Measurements from ENCODE around the gene HBP1.

HBP1 gene

GRCh38 chr7:107180378-107180777 is 11.6 kb downstream of the HBP1 start:
- H3K4me3 ChIP-seq (ENCODE audit: low read length in 2 of 2): no peak overlapping the region

GRCh38 chr7:107181172-107181571 is 12.4 kb downstream of the HBP1 start:
- Histone ChIP-seq H3K27ac (ENCODE audit: low read depth in 2 of 2, low read length in 2 of 2) (no peak overlapping the region), H3K9me3 (ENCODE audit: control insufficient read depth in 2 of 2, low read length in 2 of 2) (no peaks in the 10 kb centered on the region), H3K9ac (ENCODE audit: low read depth in 1 of 2, low read length in 2 of 2) (no peak overlapping the region), H3K4me1 (ENCODE audit: control insufficient read depth in 2 of 2, insufficient read depth in 2 of 2, low read length in 2 of 2) (peaks cover 4 to 12% of the 10 kb centered on the region in 2 donors), H3K27me3 (ENCODE audit: control insufficient read depth in 2 of 2, insufficient read depth in 2 of 2, low read length in 2 of 2) (no peaks in the 10 kb centered on the region), H3K4me3 (ENCODE audit: low read length in 2 of 2) (no peak overlapping the region), H3K36me3 (ENCODE audit: control insufficient read depth in 2 of 2, insufficient read depth in 2 of 2, low read length in 2 of 2) (peaks cover 26 to 35% of the 10 kb centered on the region in 2 donors)

More at GRCh38 chr7:107180378-107180777, 11.6 kb downstream of the HBP1 start:
- Histone ChIP-seq H3K36me3 (ENCODE audit: control insufficient read depth in 2 of 2, insufficient read depth in 2 of 2, low read length in 2 of 2) (peaks cover 26 to 28% of the 10 kb centered on the region in 2 donors), H3K9me3 (ENCODE audit: control insufficient read depth in 2 of 2, low read length in 2 of 2) (no peaks in the 10 kb centered on the region), H3K4me1 (ENCODE audit: control insufficient read depth in 2 of 2, insufficient read depth in 2 of 2, low read length in 2 of 2) (peaks cover 4 to 12% of the 10 kb centered on the region in 2 donors), H3K27ac (ENCODE audit: low read depth in 2 of 2, low read length in 2 of 2) (no peak overlapping the region), H3K9ac (ENCODE audit: low read depth in 1 of 2, low read length in 2 of 2) (no peak overlapping the region), H3K27me3 (ENCODE audit: control insufficient read depth in 2 of 2, insufficient read depth in 2 of 2, low read length in 2 of 2) (no peaks in the 10 kb centered on the region)

GRCh38 chr7:107185716-107186115 is 16.9 kb downstream of the HBP1 start:
- Histone ChIP-seq H3K4me3 (ENCODE audit: low read length in 2 of 2) (no peak overlapping the region), H3K27ac (ENCODE audit: low read depth in 2 of 2, low read length in 2 of 2) (no peak overlapping the region), H3K36me3 (ENCODE audit: control insufficient read depth in 2 of 2, insufficient read depth in 2 of 2, low read length in 2 of 2) (peaks cover 49 to 65% of the 10 kb centered on the region in 2 donors), H3K4me1 (ENCODE audit: control insufficient read depth in 2 of 2, insufficient read depth in 2 of 2, low read length in 2 of 2) (peaks cover 0 to under 1% of the 10 kb centered on the region in 2 donors), H3K27me3 (ENCODE audit: control insufficient read depth in 2 of 2, insufficient read depth in 2 of 2, low read length in 2 of 2) (no peaks in the 10 kb centered on the region), H3K9ac (ENCODE audit: low read depth in 1 of 2, low read length in 2 of 2) (no peak overlapping the region), H3K9me3 (ENCODE audit: control insufficient read depth in 2 of 2, low read length in 2 of 2) (no peaks in the 10 kb centered on the region)

- Histone ChIP-seq H3K27ac (ENCODE audit: low read depth in 2 of 2, low read length in 2 of 2) (no peak overlapping the region), H3K9me3 (ENCODE audit: control insufficient read depth in 2 of 2, low read length in 2 of 2) (no peaks in the 10 kb centered on the region)
Observed at GRCh38 chr7:107186240-107186639, 17.4 kb downstream of the HBP1 start.

GRCh38 chr7:107187774-107188173 is 19.0 kb downstream of the HBP1 start:
- Histone ChIP-seq H3K36me3 (ENCODE audit: control insufficient read depth in 2 of 2, insufficient read depth in 2 of 2, low read length in 2 of 2) (peaks cover 56 to 67% of the 10 kb centered on the region in 2 donors), H3K4me3 (ENCODE audit: low read length in 2 of 2) (no peak overlapping the region), H3K4me1 (ENCODE audit: control insufficient read depth in 2 of 2, insufficient read depth in 2 of 2, low read length in 2 of 2) (no peaks in the 10 kb centered on the region), H3K27me3 (ENCODE audit: control insufficient read depth in 2 of 2, insufficient read depth in 2 of 2, low read length in 2 of 2) (no peaks in the 10 kb centered on the region), H3K9ac (ENCODE audit: low read depth in 1 of 2, low read length in 2 of 2) (no peak overlapping the region), H3K9me3 (ENCODE audit: control insufficient read depth in 2 of 2, low read length in 2 of 2) (no peaks in the 10 kb centered on the region), H3K27ac (ENCODE audit: low read depth in 2 of 2, low read length in 2 of 2) (no peak overlapping the region)

More at GRCh38 chr7:107186240-107186639, 17.4 kb downstream of the HBP1 start:
- Histone ChIP-seq H3K4me3 (ENCODE audit: low read length in 2 of 2) (no peak overlapping the region), H3K36me3 (ENCODE audit: control insufficient read depth in 2 of 2, insufficient read depth in 2 of 2, low read length in 2 of 2) (peaks cover 51 to 67% of the 10 kb centered on the region in 2 donors), H3K4me1 (ENCODE audit: control insufficient read depth in 2 of 2, insufficient read depth in 2 of 2, low read length in 2 of 2) (no peaks in the 10 kb centered on the region), H3K27me3 (ENCODE audit: control insufficient read depth in 2 of 2, insufficient read depth in 2 of 2, low read length in 2 of 2) (no peaks in the 10 kb centered on the region), H3K9ac (ENCODE audit: low read depth in 1 of 2, low read length in 2 of 2) (no peak overlapping the region)

- H3K9ac ChIP-seq (ENCODE audit: low read depth in 1 of 2, low read length in 2 of 2): no peak overlapping the region
- no peaks in the 10 kb centered on the region for H3K4me1 ChIP-seq (ENCODE audit: control insufficient read depth in 2 of 2, insufficient read depth in 2 of 2, low read length in 2 of 2)
- H3K27me3 ChIP-seq (ENCODE audit: control insufficient read depth in 2 of 2, insufficient read depth in 2 of 2, low read length in 2 of 2): no peaks in the 10 kb centered on the region
- no peak overlapping the region for H3K4me3 ChIP-seq (ENCODE audit: low read length in 2 of 2)
- H3K36me3 ChIP-seq (ENCODE audit: control insufficient read depth in 2 of 2, insufficient read depth in 2 of 2, low read length in 2 of 2): peaks cover 52 to 61% of the 10 kb centered on the region in 2 donors
- no peak overlapping the region for H3K27ac ChIP-seq (ENCODE audit: low read depth in 2 of 2, low read length in 2 of 2)
- no peaks in the 10 kb centered on the region for H3K9me3 ChIP-seq (ENCODE audit: control insufficient read depth in 2 of 2, low read length in 2 of 2)
Observed at GRCh38 chr7:107190090-107190489, 21.3 kb downstream of the HBP1 start.

GRCh38 chr7:107194052-107194451 is 25.2 kb downstream of the HBP1 start:
- no peak overlapping the region for H3K27ac ChIP-seq (ENCODE audit: low read depth in 2 of 2, low read length in 2 of 2)
- peaks cover 64 to 65% of the 10 kb centered on the region in 2 donors for H3K36me3 ChIP-seq (ENCODE audit: control insufficient read depth in 2 of 2, insufficient read depth in 2 of 2, low read length in 2 of 2)
- no peak overlapping the region for H3K4me3 ChIP-seq (ENCODE audit: low read length in 2 of 2)
- no peaks in the 10 kb centered on the region for H3K4me1 ChIP-seq (ENCODE audit: control insufficient read depth in 2 of 2, insufficient read depth in 2 of 2, low read length in 2 of 2)
- no peaks in the 10 kb centered on the region for H3K9me3 ChIP-seq (ENCODE audit: control insufficient read depth in 2 of 2, low read length in 2 of 2)
- no peak overlapping the region for H3K9ac ChIP-seq (ENCODE audit: low read depth in 1 of 2, low read length in 2 of 2)
- H3K27me3 ChIP-seq (ENCODE audit: control insufficient read depth in 2 of 2, insufficient read depth in 2 of 2, low read length in 2 of 2): no peaks in the 10 kb centered on the region

GRCh38 chr7:107196834-107197610 is 28.2 kb downstream of the HBP1 start:
- no peaks in the 10 kb centered on the region for H3K27me3 ChIP-seq (ENCODE audit: control insufficient read depth in 2 of 2, insufficient read depth in 2 of 2, low read length in 2 of 2)
- H3K36me3 ChIP-seq (ENCODE audit: control insufficient read depth in 2 of 2, insufficient read depth in 2 of 2, low read length in 2 of 2): peaks cover 68 to 71% of the 10 kb centered on the region in 2 donors
- H3K27ac ChIP-seq (ENCODE audit: low read depth in 2 of 2, low read length in 2 of 2): no peak overlapping the region
- no peaks in the 10 kb centered on the region for H3K9me3 ChIP-seq (ENCODE audit: control insufficient read depth in 2 of 2, low read length in 2 of 2)
- H3K4me3 ChIP-seq (ENCODE audit: low read length in 2 of 2): no peak overlapping the region
- no peak overlapping the region for H3K9ac ChIP-seq (ENCODE audit: low read depth in 1 of 2, low read length in 2 of 2)
- H3K4me1 ChIP-seq (ENCODE audit: control insufficient read depth in 2 of 2, insufficient read depth in 2 of 2, low read length in 2 of 2): no peaks in the 10 kb centered on the region

GRCh38 chr7:107201795-107202450 is 33.1 kb downstream of the HBP1 start:
- peaks cover 67 to 89% of the 10 kb centered on the region in 2 donors for H3K36me3 ChIP-seq (ENCODE audit: control insufficient read depth in 2 of 2, insufficient read depth in 2 of 2, low read length in 2 of 2)
- H3K27me3 ChIP-seq (ENCODE audit: control insufficient read depth in 2 of 2, insufficient read depth in 2 of 2, low read length in 2 of 2): no peaks in the 10 kb centered on the region
- H3K4me3 ChIP-seq (ENCODE audit: low read length in 2 of 2): no peak overlapping the region
- no peaks in the 10 kb centered on the region for H3K9me3 ChIP-seq (ENCODE audit: control insufficient read depth in 2 of 2, low read length in 2 of 2)
- H3K9ac ChIP-seq (ENCODE audit: low read depth in 1 of 2, low read length in 2 of 2): no peak overlapping the region
- H3K4me1 ChIP-seq (ENCODE audit: control insufficient read depth in 2 of 2, insufficient read depth in 2 of 2, low read length in 2 of 2): no peaks in the 10 kb centered on the region
- H3K27ac ChIP-seq (ENCODE audit: low read depth in 2 of 2, low read length in 2 of 2): no peak overlapping the region

- Histone ChIP-seq H3K36me3 (ENCODE audit: control insufficient read depth in 2 of 2, insufficient read depth in 2 of 2, low read length in 2 of 2) (peaks cover 52 to 83% of the 10 kb centered on the region in 2 donors), H3K27me3 (ENCODE audit: control insufficient read depth in 2 of 2, insufficient read depth in 2 of 2, low read length in 2 of 2) (no peaks in the 10 kb centered on the region), H3K9me3 (ENCODE audit: control insufficient read depth in 2 of 2, low read length in 2 of 2) (no peaks in the 10 kb centered on the region), H3K4me1 (ENCODE audit: control insufficient read depth in 2 of 2, insufficient read depth in 2 of 2, low read length in 2 of 2) (no peaks in the 10 kb centered on the region), H3K4me3 (ENCODE audit: low read length in 2 of 2) (no peak overlapping the region), H3K9ac (ENCODE audit: low read depth in 1 of 2, low read length in 2 of 2) (no peak overlapping the region), H3K27ac (ENCODE audit: low read depth in 2 of 2, low read length in 2 of 2) (no peak overlapping the region)
Observed at GRCh38 chr7:107203607-107204006, 34.8 kb downstream of the HBP1 start.
